ENCODE measurements around the gene COX4I1.

COX4I1 gene

GRCh38 chr16:85752511-85753420, 46.7 kb upstream of the COX4I1 start:
- ChIA-PET CTCF (interaction anchor here (0.9 to 1.4 kb wide), 4 partner anchors 33 to 508 kb away, joined by 3 to 4 read pairs (median 3); no protein-coding TSS in a partner anchor), POLR2A (no interaction called here)
- peak; percentile 61 for TF ChIP-seq CTCF (IDR thresholded peaks at IDR 0.05; ENCODE audit: insufficient read depth, low read length, missing control alignments)
- H3K4me3 ChIP-seq (ENCODE audit: low read depth, low read length) = no peak overlapping the region
- DNase-seq (ENCODE audit: low read depth, low spot score) = no peak

GRCh38 chr16:85753559-85753958, 45.9 kb upstream of the COX4I1 start:
- no peak for TF ChIP-seq CTCF (IDR thresholded peaks at IDR 0.05; ENCODE audit: insufficient read depth, low read length, missing control alignments)

GRCh38 chr16:85753976-85754375, 45.5 kb upstream of the COX4I1 start:
- no peak for DNase-seq (ENCODE audit: low read depth, low spot score)
- ChIA-PET CTCF (interaction anchor here (0.9 to 1.1 kb wide), 3 partner anchors 36 to 384 kb away, joined by 3 read pairs; no protein-coding TSS in a partner anchor), POLR2A (no interaction called here)
- no peak overlapping the region for H3K4me3 ChIP-seq (ENCODE audit: low read depth, low read length)
- no peak for TF ChIP-seq CTCF (IDR thresholded peaks at IDR 0.05; ENCODE audit: insufficient read depth, low read length, missing control alignments)

More at GRCh38 chr16:85753559-85753958, 45.9 kb upstream of the COX4I1 start:
- CTCF ChIA-PET = interaction anchor here (0.9 kb wide), 2 partner anchors 36 to 384 kb away, joined by 3 read pairs; no protein-coding TSS in a partner anchor
- no peak overlapping the region for H3K4me3 ChIP-seq (ENCODE audit: low read depth, low read length)
- DNase-seq (ENCODE audit: low read depth, low spot score) = no peak
- POLR2A ChIA-PET = no interaction called here

- no peak for DNase-seq (ENCODE audit: low read depth, low spot score)
- POLR2A ChIA-PET = no interaction called here
- H3K4me3 ChIP-seq (ENCODE audit: low read depth, low read length) = no peak overlapping the region
- no peak for TF ChIP-seq CTCF (IDR thresholded peaks at IDR 0.05; ENCODE audit: insufficient read depth, low read length, missing control alignments)
- CTCF ChIA-PET = interaction anchor here (0.9 to 1.1 kb wide), 4 partner anchors 37 to 385 kb away, joined by 3 read pairs; no protein-coding TSS in a partner anchor
Measured at GRCh38 chr16:85754413-85754812, 45.1 kb upstream of the COX4I1 start.

GRCh38 chr16:85755929-85756768, 43.3 kb upstream of the COX4I1 start:
- CTCF ChIA-PET = interaction anchor here (1.1 kb wide), 1 partner anchor 37 kb away, joined by 4 read pairs; no protein-coding TSS in a partner anchor
- no peak for TF ChIP-seq CTCF (IDR thresholded peaks at IDR 0.05; ENCODE audit: insufficient read depth, low read length, missing control alignments)
- no peak for DNase-seq (ENCODE audit: low read depth, low spot score)
- POLR2A ChIA-PET = interaction anchor here (0.8 kb wide), 1 partner anchor 1173 kb away, joined by 3 read pairs; no protein-coding TSS in a partner anchor
- H3K4me3 ChIP-seq (ENCODE audit: low read depth, low read length) = no peak overlapping the region

Data from AG04449 (cell line).